Panc1 (cell line): Measurements from ENCODE around the gene SLC23A3.

Source experiments
- TF ChIP-seq, protein P1 (sequence below): fragments of 450-650 bp; IDR thresholded peaks from 2 replicates; pipeline ENCODE4 v1.5.1; 2017; ENCODE audit warnings: mild to moderate bottlenecking
- TF ChIP-seq, protein P2 (sequence below), 2 experiments: IDR thresholded peaks; 2 replicates each; pipeline ENCODE4 v1.6.1; 2011 to 2012; ENCODE audit warnings: low read depth in 2 of 2, control low read depth in 1 of 2, low read length in 1 of 2, mild to moderate bottlenecking in 1 of 2, moderate library complexity in 1 of 2; ENCODE audit not compliant: insufficient read depth in 1 of 2

DNA sequence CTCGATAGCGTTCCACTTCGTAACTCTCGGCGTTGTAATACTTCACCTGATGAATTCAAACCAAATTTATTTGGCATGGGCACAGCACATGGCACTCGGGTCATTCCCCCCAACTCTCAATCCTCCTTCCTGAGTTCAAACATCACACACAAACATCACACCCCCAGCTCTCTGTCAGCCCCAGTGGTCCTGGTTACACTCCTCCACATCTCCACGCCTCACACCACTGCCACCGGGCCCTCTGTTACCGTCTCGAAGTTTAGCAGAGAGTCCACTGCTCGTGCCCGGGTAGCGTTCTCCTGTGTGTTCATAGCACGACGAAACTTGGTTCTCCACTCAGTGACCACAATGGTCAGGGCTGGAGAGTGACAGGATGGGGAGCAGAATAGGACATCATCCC is 44.3 kb upstream of the SLC23A3 start:
- TF ChIP-seq, protein P1, sequence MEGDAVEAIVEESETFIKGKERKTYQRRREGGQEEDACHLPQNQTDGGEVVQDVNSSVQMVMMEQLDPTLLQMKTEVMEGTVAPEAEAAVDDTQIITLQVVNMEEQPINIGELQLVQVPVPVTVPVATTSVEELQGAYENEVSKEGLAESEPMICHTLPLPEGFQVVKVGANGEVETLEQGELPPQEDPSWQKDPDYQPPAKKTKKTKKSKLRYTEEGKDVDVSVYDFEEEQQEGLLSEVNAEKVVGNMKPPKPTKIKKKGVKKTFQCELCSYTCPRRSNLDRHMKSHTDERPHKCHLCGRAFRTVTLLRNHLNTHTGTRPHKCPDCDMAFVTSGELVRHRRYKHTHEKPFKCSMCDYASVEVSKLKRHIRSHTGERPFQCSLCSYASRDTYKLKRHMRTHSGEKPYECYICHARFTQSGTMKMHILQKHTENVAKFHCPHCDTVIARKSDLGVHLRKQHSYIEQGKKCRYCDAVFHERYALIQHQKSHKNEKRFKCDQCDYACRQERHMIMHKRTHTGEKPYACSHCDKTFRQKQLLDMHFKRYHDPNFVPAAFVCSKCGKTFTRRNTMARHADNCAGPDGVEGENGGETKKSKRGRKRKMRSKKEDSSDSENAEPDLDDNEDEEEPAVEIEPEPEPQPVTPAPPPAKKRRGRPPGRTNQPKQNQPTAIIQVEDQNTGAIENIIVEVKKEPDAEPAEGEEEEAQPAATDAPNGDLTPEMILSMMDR = no peak
- TF ChIP-seq, protein P2, sequence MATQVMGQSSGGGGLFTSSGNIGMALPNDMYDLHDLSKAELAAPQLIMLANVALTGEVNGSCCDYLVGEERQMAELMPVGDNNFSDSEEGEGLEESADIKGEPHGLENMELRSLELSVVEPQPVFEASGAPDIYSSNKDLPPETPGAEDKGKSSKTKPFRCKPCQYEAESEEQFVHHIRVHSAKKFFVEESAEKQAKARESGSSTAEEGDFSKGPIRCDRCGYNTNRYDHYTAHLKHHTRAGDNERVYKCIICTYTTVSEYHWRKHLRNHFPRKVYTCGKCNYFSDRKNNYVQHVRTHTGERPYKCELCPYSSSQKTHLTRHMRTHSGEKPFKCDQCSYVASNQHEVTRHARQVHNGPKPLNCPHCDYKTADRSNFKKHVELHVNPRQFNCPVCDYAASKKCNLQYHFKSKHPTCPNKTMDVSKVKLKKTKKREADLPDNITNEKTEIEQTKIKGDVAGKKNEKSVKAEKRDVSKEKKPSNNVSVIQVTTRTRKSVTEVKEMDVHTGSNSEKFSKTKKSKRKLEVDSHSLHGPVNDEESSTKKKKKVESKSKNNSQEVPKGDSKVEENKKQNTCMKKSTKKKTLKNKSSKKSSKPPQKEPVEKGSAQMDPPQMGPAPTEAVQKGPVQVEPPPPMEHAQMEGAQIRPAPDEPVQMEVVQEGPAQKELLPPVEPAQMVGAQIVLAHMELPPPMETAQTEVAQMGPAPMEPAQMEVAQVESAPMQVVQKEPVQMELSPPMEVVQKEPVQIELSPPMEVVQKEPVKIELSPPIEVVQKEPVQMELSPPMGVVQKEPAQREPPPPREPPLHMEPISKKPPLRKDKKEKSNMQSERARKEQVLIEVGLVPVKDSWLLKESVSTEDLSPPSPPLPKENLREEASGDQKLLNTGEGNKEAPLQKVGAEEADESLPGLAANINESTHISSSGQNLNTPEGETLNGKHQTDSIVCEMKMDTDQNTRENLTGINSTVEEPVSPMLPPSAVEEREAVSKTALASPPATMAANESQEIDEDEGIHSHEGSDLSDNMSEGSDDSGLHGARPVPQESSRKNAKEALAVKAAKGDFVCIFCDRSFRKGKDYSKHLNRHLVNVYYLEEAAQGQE (IDR thresholded peaks at IDR 0.05; ENCODE audit: insufficient read depth in 1 of 2, low read depth in 2 of 2, low read length in 1 of 2) = no peak
